ENCODE data around the gene HSBP1L1.

- TF ChIP-seq POLR2A (IDR thresholded peaks at IDR 0.05) (no peak), CTCF (IDR thresholded peaks at IDR 0.05) (no peak)
Measured at GRCh38 chr18:79924814-79925731, 39.4 kb upstream of the HSBP1L1 start.
